HCT116 (cell line): Measurements from ENCODE around the gene ALDH16A1. TPM values are rescaled to one million over a fixed set of nuclear protein-coding genes. Genes with fewer than 3 reads are reported as not detected.

ENCODE experiments used
- ATAC-seq: fragments of 200-7000 bp; cut with Tn5 transposase; 2 replicates; pipeline ENCODE4 v1.9.1; 2020; ENCODE audit warnings: mild to moderate bottlenecking, moderate library complexity
- BruUV-seq: library from RNA; stranded (reverse); fragments of 400-500 nt; replicated peaks from 2 replicates; lab custom pipeline; 2021; lab: Mats Ljungman, UMichigan
- CTCF ChIA-PET: fragments of 300-600 bp; sonication (Branson Sonifier 250); formaldehyde crosslinking; loops from one replicate; lab custom pipeline; 2021; ENCODE audit warnings: antibody characterized with exemption; lab: Charles Lee
- POLR2A ChIA-PET: fragments of 300-600, 350-600 bp; sonication (Branson Sonifier 250); formaldehyde crosslinking; loops from one replicate; lab custom pipeline; 2021; ENCODE audit warnings: antibody characterized with exemption; lab: Charles Lee
- RAD21 ChIA-PET, 2 experiments: fragments of 300-600 bp; sonication (Branson Sonifier 250); formaldehyde crosslinking; loops; one replicate each; lab custom pipeline; 2023; ENCODE audit warnings: low total read pairs in 2 of 2; ENCODE audit not compliant: uncharacterized antibody in 2 of 2, unreplicated experiment in 2 of 2, low non-redundant PET in 1 of 2; lab: Charles Lee
- DNase-seq: peaks from one replicate; pipeline ENCODE4 v3.0.0-alpha.2; 2010; ENCODE audit warnings: low read depth, low spot score
- H2AFZ ChIP-seq: fragments of 200-600 bp; shearing (Covaris generic), sonication (generic); 2 replicates; pipeline ENCODE4 v1.6.1; 2017; ENCODE audit warnings: low read depth, mixed run types, mixed read lengths, antibody characterized with exemption, low read length; ENCODE audit not compliant: poor library complexity, severe bottlenecking
- H3K27ac ChIP-seq: 2 replicates; pipeline ENCODE4 v1.5.1; 2012; ENCODE audit warnings: low read depth, low read length
- H3K27me3 ChIP-seq: fragments of 200-600 bp; sonication (generic); 2 replicates; pipeline ENCODE4 v1.6.1; 2016; ENCODE audit warnings: mixed run types, low read length, mixed read lengths; ENCODE audit not compliant: insufficient read depth
- H3K36me3 ChIP-seq, 2 experiments: fragments of 200-500 bp in 1 of 2; fragments of 200-600 bp in 1 of 2; sonication (Bioruptor generic) in 1 of 2; sonication (generic) in 1 of 2; 2 replicates each; pipeline versions ENCODE4 v1.5.1 to v1.6.1; 2014 to 2016; ENCODE audit warnings: low read length in 2 of 2, inconsistent platforms in 1 of 2, mixed read lengths in 1 of 2, mixed run types in 1 of 2; ENCODE audit not compliant: insufficient read depth in 2 of 2, control insufficient read depth in 1 of 2
- H3K4me1 ChIP-seq, 2 experiments: fragments of 200-600 bp in 1 of 2; sonication (generic) in 1 of 2; 2 replicates each; pipeline versions ENCODE4 v1.5.1 to v1.6.1; 2012 to 2017; ENCODE audit warnings: low read length in 2 of 2, inconsistent platforms in 1 of 2, mild to moderate bottlenecking in 1 of 2, mixed read lengths in 1 of 2, mixed run types in 1 of 2, moderate library complexity in 1 of 2; ENCODE audit not compliant: insufficient read depth in 2 of 2, control insufficient read depth in 1 of 2
- H3K4me2 ChIP-seq: fragments of 200-600 bp; sonication (generic); 2 replicates; pipeline ENCODE4 v1.6.1; 2017; ENCODE audit warnings: mixed run types, low read length, mixed read lengths
- H3K4me3 ChIP-seq, 2 experiments: fragments of 200-600 bp in 1 of 2; sonication (generic) in 1 of 2; replicated peaks in 1 of 2; 2 replicates each; pipeline ENCODE4 v1.5.1; 2011 to 2016; ENCODE audit warnings: low read length in 2 of 2, control low read depth in 1 of 2, low read depth in 1 of 2, mild to moderate bottlenecking in 1 of 2, mixed read lengths in 1 of 2, mixed run types in 1 of 2
- H3K79me2 ChIP-seq: fragments of 200-600 bp; sonication (generic); 2 replicates; pipeline ENCODE4 v1.6.1; 2017; ENCODE audit warnings: mild to moderate bottlenecking, mixed run types, low read length, moderate library complexity, mixed read lengths; ENCODE audit not compliant: insufficient read depth
- H3K9ac ChIP-seq: fragments of 200-600 bp; sonication (generic); 2 replicates; pipeline ENCODE4 v1.6.1; 2016; ENCODE audit warnings: low read length, mixed read lengths
- H3K9me2 ChIP-seq: fragments of 200-600 bp; sonication (generic), shearing (Covaris generic); 2 replicates; pipeline ENCODE4 v1.6.1; 2017; ENCODE audit warnings: mixed run types, mild to moderate bottlenecking, moderate library complexity; ENCODE audit not compliant: insufficient read depth
- H3K9me3 ChIP-seq, 2 experiments: fragments of 200-500 bp in 1 of 2; fragments of 200-600 bp in 1 of 2; sonication (Bioruptor generic) in 1 of 2; sonication (generic) in 1 of 2; 2 replicates each; pipeline ENCODE4 v1.6.1; 2014 to 2017; ENCODE audit warnings: low read length in 2 of 2, mixed read lengths in 2 of 2, inconsistent platforms in 1 of 2, low read depth in 1 of 2, mild to moderate bottlenecking in 1 of 2, mixed run types in 1 of 2, moderate library complexity in 1 of 2; ENCODE audit not compliant: control insufficient read depth in 1 of 2, insufficient read depth in 1 of 2
- H4K20me1 ChIP-seq: fragments of 200-600 bp; sonication (generic), shearing (Covaris generic); 2 replicates; pipeline ENCODE4 v1.6.1; 2017; ENCODE audit warnings: mixed run types, mild to moderate bottlenecking, moderate library complexity; ENCODE audit not compliant: insufficient read depth
- EGR1 ChIP-seq: IDR thresholded peaks from 2 replicates; pipeline ENCODE4 v1.6.1; 2012; ENCODE audit warnings: low read depth
- ELF1 ChIP-seq: IDR thresholded peaks from 2 replicates; pipeline ENCODE4 v1.6.1; 2012; ENCODE audit warnings: low read depth, borderline replicate concordance
- EZH2 ChIP-seq: fragments of 200-600 bp; sonication (generic); IDR thresholded peaks from 2 replicates; pipeline ENCODE4 v1.6.1; 2017; ENCODE audit warnings: antibody characterized with exemption, mixed run types
- FOSL1 ChIP-seq: IDR thresholded peaks from 2 replicates; pipeline ENCODE4 v1.6.1; 2012; ENCODE audit warnings: low read depth
- JUND ChIP-seq: IDR thresholded peaks from 2 replicates; pipeline ENCODE4 v1.6.1; 2012
- POLR2A ChIP-seq: IDR thresholded peaks from 2 replicates; pipeline ENCODE4 v1.7.0; 2011; ENCODE audit warnings: borderline replicate concordance; ENCODE audit not compliant: insufficient read depth, insufficient read length; ENCODE audit errors: extremely low read depth
- POLR2AphosphoS5 ChIP-seq: IDR thresholded peaks from 2 replicates; pipeline ENCODE4 v1.6.1; 2011; ENCODE audit warnings: mild to moderate bottlenecking, low read depth, low read length, moderate library complexity
- TCF7L2 ChIP-seq: IDR thresholded peaks from 2 replicates; pipeline ENCODE4 v1.7.0; 2011; ENCODE audit warnings: borderline replicate concordance, inconsistent platforms; ENCODE audit not compliant: insufficient read depth, insufficient read length; ENCODE audit errors: extremely low read depth
- YY1 ChIP-seq: IDR thresholded peaks from 2 replicates; pipeline ENCODE4 v1.6.1; 2011; ENCODE audit warnings: low read length, low read depth, moderate library complexity, mild to moderate bottlenecking; ENCODE audit not compliant: insufficient replicate concordance; ENCODE audit errors: extremely low read depth
- ZFX ChIP-seq: fragments of 450-650 bp; IDR thresholded peaks from 2 replicates; pipeline ENCODE4 v1.6.1; 2017
- ZNF274 ChIP-seq: fragments of 200-500 bp; sonication (Bioruptor generic); IDR thresholded peaks from 2 replicates; pipeline ENCODE4 v1.6.1; 2014; ENCODE audit warnings: mild to moderate bottlenecking, low read depth, low read length, inconsistent platforms
- intact Hi-C: fragments of 100-400 bp; cut with micrococcal nuclease; formaldehyde crosslinking; loops from 2 replicates; pipeline ENCODE4 v1.10.0; 2022
- total RNA-seq: library from RNA; stranded (reverse); gene quantifications from one replicate; pipeline ENCODE4 v1.2.1, GENCODE V29; 2021; ENCODE audit not compliant: unreplicated experiment
- TF ChIP-seq, protein P1 (sequence below): IDR thresholded peaks from 2 replicates; pipeline ENCODE4 v1.6.1; 2012
- TF ChIP-seq, protein P2 (sequence below), 3 experiments: fragments of 200-600 bp in 1 of 3; sonication (generic) in 1 of 3; IDR thresholded peaks in 2 of 3; conservative IDR thresholded peaks in 1 of 3; 2 replicates each; pipeline ENCODE4 v1.5.1; 2012 to 2017; ENCODE audit warnings: low read depth in 2 of 3, low read length in 2 of 3, antibody characterized with exemption in 1 of 3, borderline replicate concordance in 1 of 3, control low read depth in 1 of 3, mild to moderate bottlenecking in 1 of 3, mixed read lengths in 1 of 3, mixed run types in 1 of 3, moderate library complexity in 1 of 3; ENCODE audit not compliant: insufficient read depth in 1 of 3
- TF ChIP-seq, protein P3 (sequence below): IDR thresholded peaks from 2 replicates; pipeline ENCODE4 v1.6.1; 2012; ENCODE audit warnings: low read depth

The ALDH16A1 gene
- total RNA-seq, 1 experiment from 2014 or later, result 22.8 TPM

DNA sequence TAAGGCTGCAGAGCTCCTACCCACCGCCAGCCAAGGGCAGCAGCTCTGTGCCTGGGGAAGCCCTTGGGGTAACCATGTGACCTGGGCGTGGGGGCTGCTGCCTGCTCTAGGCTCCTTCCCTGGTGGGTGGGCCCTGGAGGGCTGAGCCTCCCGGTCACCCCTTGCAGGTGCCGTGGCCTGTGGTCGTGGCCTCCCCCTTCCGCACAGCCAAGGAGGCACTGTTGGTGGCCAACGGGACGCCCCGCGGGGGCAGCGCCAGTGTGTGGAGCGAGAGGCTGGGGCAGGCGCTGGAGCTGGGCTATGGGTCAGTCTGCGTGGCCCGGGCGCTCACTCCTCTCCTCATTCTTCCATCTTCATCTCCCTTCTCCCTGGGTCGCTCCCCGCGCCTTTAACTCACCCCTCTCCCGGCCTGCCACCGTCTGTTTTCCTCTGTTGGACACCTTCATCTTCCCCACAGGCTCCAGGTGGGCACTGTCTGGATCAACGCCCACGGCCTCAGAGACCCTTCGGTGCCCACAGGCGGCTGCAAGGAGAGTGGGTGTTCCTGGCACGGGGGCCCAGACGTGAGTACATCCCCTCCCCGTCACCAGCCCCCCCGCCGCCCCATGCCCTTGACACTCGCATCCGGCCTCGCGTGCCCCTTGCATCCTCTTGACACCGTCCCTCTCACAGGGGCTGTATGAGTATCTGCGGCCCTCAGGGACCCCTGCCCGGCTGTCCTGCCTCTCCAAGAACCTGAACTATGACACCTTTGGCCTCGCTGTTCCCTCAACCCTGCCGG is 11.1 kb downstream of the ALDH16A1 start:
- POLR2A ChIA-PET, result no interaction called here
- intact Hi-C loops, result no loop called here
- Histone ChIP-seq H2AFZ (no peak overlapping the region), H3K4me2 (no peak overlapping the region), H3K27ac (no peak overlapping the region), H4K20me1 (no peaks in the 10 kb centered on the region), H3K9ac (no peak overlapping the region), H3K9me2 (no peaks in the 10 kb centered on the region), H3K27me3 (no peaks in the 10 kb centered on the region), H3K9me3 (no peaks in the 10 kb centered on the region), H3K4me1 (peaks cover 7 to 11% of the 10 kb centered on the region in 2 experiments; a peak in 3 of 4 replicates), H3K4me3 (no peak overlapping the region), H3K79me2 (no peaks in the 10 kb centered on the region), H3K36me3 (no peaks in the 10 kb centered on the region)
- RAD21 ChIA-PET, result no interaction called here
- BruUV-seq, result no TSS peak
- DNase-seq (no peak), ATAC-seq (no peak)
- TF ChIP-seq EGR1 (no peak), ELF1 (no peak), FOSL1 (no peak), ZNF274 (no peak), ZFX (no peak), TCF7L2 (no peak), YY1 (no peak), JUND (no peak)
- TF ChIP-seq, protein P1, sequence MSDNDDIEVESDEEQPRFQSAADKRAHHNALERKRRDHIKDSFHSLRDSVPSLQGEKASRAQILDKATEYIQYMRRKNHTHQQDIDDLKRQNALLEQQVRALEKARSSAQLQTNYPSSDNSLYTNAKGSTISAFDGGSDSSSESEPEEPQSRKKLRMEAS, result no peak
- CTCF ChIA-PET, result no interaction called here

DNA sequence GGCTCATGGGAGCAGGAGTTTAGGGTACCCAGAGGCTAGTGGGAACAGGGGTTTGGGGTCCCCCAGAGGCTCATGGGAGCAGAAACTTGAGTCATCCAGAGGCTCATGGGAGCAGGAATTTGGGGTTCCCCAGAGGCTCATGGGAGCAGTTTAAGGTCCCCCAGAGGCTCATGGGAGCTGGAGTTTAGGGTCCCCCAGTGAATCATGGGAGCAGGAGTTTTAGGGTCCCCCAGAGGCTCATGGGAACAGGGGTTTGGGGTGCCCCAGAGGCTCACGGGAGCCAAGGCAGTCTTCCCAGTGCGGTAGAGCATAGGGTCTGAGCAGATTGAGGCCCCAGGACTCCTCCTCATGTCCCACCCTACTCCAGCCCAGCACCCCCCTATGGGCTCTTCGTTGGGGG is 12.3 kb downstream of the ALDH16A1 start:
- H3K9me2 ChIP-seq, result no peaks in the 10 kb centered on the region
- no peak overlapping the region for H2AFZ ChIP-seq
- H3K4me2 ChIP-seq, result no peak overlapping the region
- H3K79me2 ChIP-seq, result no peaks in the 10 kb centered on the region
- CTCF ChIA-PET, result no interaction called here
- DNase-seq (no peak), ATAC-seq (no peak)
- no peak overlapping the region for H3K27ac ChIP-seq
- peaks cover 8 to 13% of the 10 kb centered on the region in 2 experiments; a peak in 3 of 4 replicates for H3K4me1 ChIP-seq
- no peak overlapping the region for H3K4me3 ChIP-seq
- POLR2A ChIA-PET, result no interaction called here
- no peaks in the 10 kb centered on the region for H3K27me3 ChIP-seq
- H3K36me3 ChIP-seq, result no peaks in the 10 kb centered on the region
- RAD21 ChIA-PET, result no interaction called here
- no peak overlapping the region for H3K9ac ChIP-seq
- H4K20me1 ChIP-seq, result no peaks in the 10 kb centered on the region
- BruUV-seq, result no TSS peak
- no peaks in the 10 kb centered on the region for H3K9me3 ChIP-seq
- intact Hi-C loops, result no loop called here
- TF ChIP-seq, protein P2, sequence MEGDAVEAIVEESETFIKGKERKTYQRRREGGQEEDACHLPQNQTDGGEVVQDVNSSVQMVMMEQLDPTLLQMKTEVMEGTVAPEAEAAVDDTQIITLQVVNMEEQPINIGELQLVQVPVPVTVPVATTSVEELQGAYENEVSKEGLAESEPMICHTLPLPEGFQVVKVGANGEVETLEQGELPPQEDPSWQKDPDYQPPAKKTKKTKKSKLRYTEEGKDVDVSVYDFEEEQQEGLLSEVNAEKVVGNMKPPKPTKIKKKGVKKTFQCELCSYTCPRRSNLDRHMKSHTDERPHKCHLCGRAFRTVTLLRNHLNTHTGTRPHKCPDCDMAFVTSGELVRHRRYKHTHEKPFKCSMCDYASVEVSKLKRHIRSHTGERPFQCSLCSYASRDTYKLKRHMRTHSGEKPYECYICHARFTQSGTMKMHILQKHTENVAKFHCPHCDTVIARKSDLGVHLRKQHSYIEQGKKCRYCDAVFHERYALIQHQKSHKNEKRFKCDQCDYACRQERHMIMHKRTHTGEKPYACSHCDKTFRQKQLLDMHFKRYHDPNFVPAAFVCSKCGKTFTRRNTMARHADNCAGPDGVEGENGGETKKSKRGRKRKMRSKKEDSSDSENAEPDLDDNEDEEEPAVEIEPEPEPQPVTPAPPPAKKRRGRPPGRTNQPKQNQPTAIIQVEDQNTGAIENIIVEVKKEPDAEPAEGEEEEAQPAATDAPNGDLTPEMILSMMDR (IDR thresholded peaks at IDR 0.05 in 2 of 3, conservative IDR thresholded peaks at IDR 0.05 in 1 of 3; ENCODE audit: borderline replicate concordance in 1 of 3, insufficient read depth in 1 of 3, low read depth in 2 of 3, low read length in 2 of 3), result no peak
- no peak for TF ChIP-seq ELF1
- TF ChIP-seq POLR2A, result no peak
- TF ChIP-seq EZH2, result no peak
- no peak for TF ChIP-seq POLR2AphosphoS5
- TF ChIP-seq, protein P3, sequence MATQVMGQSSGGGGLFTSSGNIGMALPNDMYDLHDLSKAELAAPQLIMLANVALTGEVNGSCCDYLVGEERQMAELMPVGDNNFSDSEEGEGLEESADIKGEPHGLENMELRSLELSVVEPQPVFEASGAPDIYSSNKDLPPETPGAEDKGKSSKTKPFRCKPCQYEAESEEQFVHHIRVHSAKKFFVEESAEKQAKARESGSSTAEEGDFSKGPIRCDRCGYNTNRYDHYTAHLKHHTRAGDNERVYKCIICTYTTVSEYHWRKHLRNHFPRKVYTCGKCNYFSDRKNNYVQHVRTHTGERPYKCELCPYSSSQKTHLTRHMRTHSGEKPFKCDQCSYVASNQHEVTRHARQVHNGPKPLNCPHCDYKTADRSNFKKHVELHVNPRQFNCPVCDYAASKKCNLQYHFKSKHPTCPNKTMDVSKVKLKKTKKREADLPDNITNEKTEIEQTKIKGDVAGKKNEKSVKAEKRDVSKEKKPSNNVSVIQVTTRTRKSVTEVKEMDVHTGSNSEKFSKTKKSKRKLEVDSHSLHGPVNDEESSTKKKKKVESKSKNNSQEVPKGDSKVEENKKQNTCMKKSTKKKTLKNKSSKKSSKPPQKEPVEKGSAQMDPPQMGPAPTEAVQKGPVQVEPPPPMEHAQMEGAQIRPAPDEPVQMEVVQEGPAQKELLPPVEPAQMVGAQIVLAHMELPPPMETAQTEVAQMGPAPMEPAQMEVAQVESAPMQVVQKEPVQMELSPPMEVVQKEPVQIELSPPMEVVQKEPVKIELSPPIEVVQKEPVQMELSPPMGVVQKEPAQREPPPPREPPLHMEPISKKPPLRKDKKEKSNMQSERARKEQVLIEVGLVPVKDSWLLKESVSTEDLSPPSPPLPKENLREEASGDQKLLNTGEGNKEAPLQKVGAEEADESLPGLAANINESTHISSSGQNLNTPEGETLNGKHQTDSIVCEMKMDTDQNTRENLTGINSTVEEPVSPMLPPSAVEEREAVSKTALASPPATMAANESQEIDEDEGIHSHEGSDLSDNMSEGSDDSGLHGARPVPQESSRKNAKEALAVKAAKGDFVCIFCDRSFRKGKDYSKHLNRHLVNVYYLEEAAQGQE, result no peak
- TF ChIP-seq TCF7L2, result no peak
